Gastroesophageal sphincter (tissue), 4 donors: ENCODE results near the gene PIK3R2. TPM values are rescaled to one million over a fixed set of nuclear protein-coding genes. Genes with fewer than 3 reads are reported as not detected.

Experiments
- ATAC-seq: fragments of 150-250 bp; one replicate; pipeline ENCODE4 v1.9.1; 2016; ENCODE audit warnings: mild to moderate bottlenecking, moderate library complexity
- H3K27ac ChIP-seq, 4 donors: fragments of 200-600 bp; sonication (generic) in 3 of 4; 1 replicate in 3 of 4; 2 replicates in 1 of 4; pipeline ENCODE4 v1.5.1; 2016 to 2019
- H3K27me3 ChIP-seq: fragments of 200-600 bp; sonication (generic); one replicate; pipeline ENCODE4 v1.5.1; 2019
- H3K36me3 ChIP-seq, 2 donors: fragments of 200-600 bp; sonication (generic); one replicate each; pipeline ENCODE4 v1.5.1; 2019; ENCODE audit warnings: control low read depth in 1 of 2
- H3K4me1 ChIP-seq, 3 donors: fragments of 200-600 bp; sonication (generic); 1 replicate in 2 of 3; 2 replicates in 1 of 3; pipeline ENCODE4 v1.5.1; 2016 to 2019; ENCODE audit warnings: control low read depth in 2 of 3
- H3K4me3 ChIP-seq, 2 donors: fragments of 200-600 bp; sonication (generic); one replicate each; pipeline ENCODE4 v1.5.1; 2019; ENCODE audit warnings: mild to moderate bottlenecking in 1 of 2, moderate library complexity in 1 of 2
- H3K9me3 ChIP-seq, 3 donors: fragments of 200-600 bp; sonication (generic); one replicate each; pipeline ENCODE4 v1.5.1; 2017 to 2019; ENCODE audit warnings: control low read depth in 2 of 3
- CTCF ChIP-seq, 4 experiments: fragments of 200-600 bp in 2 of 4; fragments of 450-650 bp in 2 of 4; sonication (generic) in 1 of 4; IDR thresholded peaks; one replicate each; pipeline ENCODE4 v1.5.1; 2017 to 2019; ENCODE audit warnings: antibody characterized with exemption in 4 of 4, mild to moderate bottlenecking in 2 of 4, moderate library complexity in 2 of 4
- EP300 ChIP-seq: sonication (generic); formaldehyde crosslinking; IDR thresholded peaks from one replicate; pipeline ENCODE4 v1.6.1; 2017; ENCODE audit warnings: antibody characterized with exemption, mild to moderate bottlenecking
- POLR2A ChIP-seq, 2 donors: fragments of 450-650 bp; IDR thresholded peaks; one replicate each; pipeline ENCODE4 v1.6.1; 2017; ENCODE audit warnings: antibody characterized with exemption in 2 of 2, mild to moderate bottlenecking in 2 of 2, moderate library complexity in 1 of 2
- POLR2AphosphoS5 ChIP-seq: sonication (generic); formaldehyde crosslinking; IDR thresholded peaks from one replicate; pipeline ENCODE4 v1.6.1; 2017; ENCODE audit warnings: antibody characterized with exemption
- WGBS, 2 donors: methylation state at CpG; one replicate each; pipeline ENCODE4 v1.1.5; 2018; ENCODE audit warnings: low coverage in 1 of 2; 5-methylcytosine and 5-hydroxymethylcytosine counted together
- total RNA-seq, 4 donors: library from RNA; depleted of rRNA; stranded (reverse); fragments of >200 nt; gene quantifications; one replicate each; pipeline ENCODE4 v1.1.0, GENCODE V29; 2016

Gene PIK3R2
- total RNA-seq, 4 donors from 2014 or later = 5.3 to 30.1 (median 22.7) TPM

GRCh38 chr19:18109733-18110608 is 43.0 kb upstream of the PIK3R2 start:
- TF ChIP-seq CTCF (IDR thresholded peaks at IDR 0.05) (peak in 2 of 4 experiments; percentile 1 to 5), EP300 (no peak), POLR2AphosphoS5 (no peak), POLR2A (IDR thresholded peaks at IDR 0.05) (peak; percentile 37 to 42)
- H3K4me1 ChIP-seq = peaks cover 0 to 22% (median 12%) of the 10 kb centered on the region in 3 donors
- peak overlapping the region; percentile 34 to 78 for H3K4me3 ChIP-seq
- H3K36me3 ChIP-seq = no peaks in the 10 kb centered on the region
- peak overlapping the region in 3 of 4 donors; percentile 63 to 75 (median 66) for H3K27ac ChIP-seq
- WGBS, 2 donors = 0% methylated on average over 4 to 7 of the region's 92 CpGs
- no peaks in the 10 kb centered on the region for H3K9me3 ChIP-seq
- H3K27me3 ChIP-seq = peaks cover 37% of the 10 kb centered on the region
- peak; percentile 83 for ATAC-seq

GRCh38 chr19:18110609-18111232 is 42.2 kb upstream of the PIK3R2 start:
- WGBS, 2 donors = 0 to 81% methylated on average over 4 of the region's 22 CpGs
- H3K27me3 ChIP-seq = peaks cover 29% of the 10 kb centered on the region
- H3K4me1 ChIP-seq = peaks cover 0 to 22% (median 12%) of the 10 kb centered on the region in 3 donors
- H3K4me3 ChIP-seq = peak overlapping the region; percentile 34 to 78
- no peaks in the 10 kb centered on the region for H3K9me3 ChIP-seq
- ATAC-seq = no peak
- TF ChIP-seq POLR2A (IDR thresholded peaks at IDR 0.05) (no peak), CTCF (IDR thresholded peaks at IDR 0.05) (no peak)
- peak overlapping the region in 1 of 4 donors; percentile 75 for H3K27ac ChIP-seq
- no peaks in the 10 kb centered on the region for H3K36me3 ChIP-seq

GRCh38 chr19:18112989-18113478 is 39.9 kb upstream of the PIK3R2 start:
- H3K27me3 ChIP-seq = peaks cover 15% of the 10 kb centered on the region
- H3K4me1 ChIP-seq = peaks cover 0 to 33% (median 16%) of the 10 kb centered on the region in 3 donors
- TF ChIP-seq POLR2A (IDR thresholded peaks at IDR 0.05) (no peak), POLR2AphosphoS5 (peak; percentile 8), CTCF (IDR thresholded peaks at IDR 0.05) (peak in 3 of 4 experiments; percentile 86 to 94 (median 87)), EP300 (no peak)
- no peak overlapping the region for H3K4me3 ChIP-seq
- H3K27ac ChIP-seq = no peak overlapping the region
- no peaks in the 10 kb centered on the region for H3K36me3 ChIP-seq
- 36 to 52% methylated on average over 5 to 9 of the region's 9 CpGs for WGBS, 2 donors
- H3K9me3 ChIP-seq = no peaks in the 10 kb centered on the region
- ATAC-seq = peak; percentile 65

GRCh38 chr19:18113827-18114226 is 39.1 kb upstream of the PIK3R2 start:
- WGBS, 2 donors = 84 to 88% methylated on average over 3 to 5 of the region's 5 CpGs

More at GRCh38 chr19:18113827-18114226, 39.1 kb upstream of the PIK3R2 start:
- Histone ChIP-seq H3K36me3 (no peaks in the 10 kb centered on the region), H3K27me3 (peaks cover 15% of the 10 kb centered on the region), H3K27ac (no peak overlapping the region), H3K4me3 (no peak overlapping the region), H3K9me3 (no peaks in the 10 kb centered on the region), H3K4me1 (peaks cover 0 to 41% (median 22%) of the 10 kb centered on the region in 3 donors)
- ATAC-seq = no peak
- TF ChIP-seq POLR2A (IDR thresholded peaks at IDR 0.05) = no peak
- TF ChIP-seq CTCF (IDR thresholded peaks at IDR 0.05) = no peak
